ENCODE data around the gene WRNIP1.
A peak's percentile ranks its signal among the peaks of the same experiment; 100 is the strongest.

Gene WRNIP1

DNA sequence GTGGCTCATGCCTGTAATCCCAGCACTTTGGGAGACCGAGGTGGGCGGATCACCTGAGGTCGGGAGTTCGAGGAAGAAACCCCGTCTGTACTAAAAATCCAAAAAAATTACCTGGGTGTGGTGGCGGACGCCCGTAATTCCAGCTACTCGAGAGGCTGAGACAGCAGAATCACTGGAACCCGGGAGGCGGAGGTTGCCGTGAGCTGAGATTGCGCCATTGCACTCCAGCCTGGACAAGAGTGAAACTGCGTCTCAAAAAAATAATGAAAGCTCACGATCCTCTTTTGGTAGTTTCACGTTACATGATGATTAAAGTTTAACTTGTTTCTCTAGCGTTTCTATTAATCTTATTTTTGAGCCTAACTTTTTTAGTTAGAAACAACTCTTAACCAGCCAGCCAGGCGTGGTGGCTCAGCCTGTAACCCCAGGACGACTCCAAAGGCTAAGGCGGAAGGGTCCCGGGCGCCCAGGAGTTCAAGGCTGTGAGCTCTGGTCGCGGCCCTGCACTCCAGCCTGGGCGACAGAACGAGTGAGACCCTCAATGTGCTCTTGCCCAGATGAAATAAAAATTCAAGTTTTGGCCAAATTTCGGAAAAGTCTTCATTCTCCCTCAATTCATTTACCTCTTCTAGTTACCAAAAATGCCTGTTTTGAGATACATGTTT, 1.2 kb upstream of the WRNIP1 start:
- DNase-seq: no peak

- DNase-seq: peak; percentile 34
Observed at GRCh38 chr6:2764610-2765165, 505 bp upstream of the WRNIP1 start.

- DNase-seq: no peak
Observed at GRCh38 chr6:2765896-2766766, 938 bp downstream of the WRNIP1 start.

DNA sequence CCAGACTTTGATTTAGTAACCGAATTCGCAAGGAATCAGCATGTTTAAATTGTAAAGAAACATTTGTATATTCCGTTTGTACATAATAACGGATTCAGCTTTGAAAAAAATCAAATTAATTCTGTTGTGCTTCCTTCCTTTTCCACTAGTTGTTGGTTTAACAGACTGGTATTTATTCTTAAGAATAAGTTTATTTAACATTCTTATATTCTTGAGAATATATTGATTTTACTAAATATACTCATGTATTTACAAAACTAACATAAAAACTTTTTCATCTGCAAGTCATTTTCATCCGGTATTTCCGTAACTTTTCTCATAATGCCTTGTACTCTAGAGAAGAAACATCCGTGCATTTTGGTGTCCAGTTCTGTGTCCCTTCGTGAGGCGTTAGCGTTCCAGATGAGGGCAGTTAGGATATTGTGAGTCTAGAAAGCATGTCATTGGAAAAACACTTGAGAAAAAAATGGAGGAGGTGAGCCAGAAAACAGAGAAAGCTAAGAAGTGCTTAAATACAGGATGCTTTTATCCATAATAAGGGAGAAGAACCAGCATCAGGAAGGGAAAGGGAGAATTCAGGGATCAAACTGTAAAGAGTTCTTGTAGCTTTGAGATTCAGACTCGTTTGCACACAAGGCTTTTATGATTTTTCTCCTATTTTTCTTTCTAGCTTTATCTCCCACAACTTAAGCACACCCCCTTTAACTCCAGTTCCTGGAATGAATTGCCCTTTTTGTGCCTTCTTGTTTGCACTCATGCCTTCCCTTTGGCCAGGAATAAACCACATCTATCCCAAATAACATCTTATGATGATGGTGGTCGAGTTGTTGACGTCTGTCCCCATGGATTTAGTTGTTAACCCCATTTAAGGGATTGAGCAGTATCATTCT, 1.8 kb downstream of the WRNIP1 start:
- no peak for DNase-seq

DNA sequence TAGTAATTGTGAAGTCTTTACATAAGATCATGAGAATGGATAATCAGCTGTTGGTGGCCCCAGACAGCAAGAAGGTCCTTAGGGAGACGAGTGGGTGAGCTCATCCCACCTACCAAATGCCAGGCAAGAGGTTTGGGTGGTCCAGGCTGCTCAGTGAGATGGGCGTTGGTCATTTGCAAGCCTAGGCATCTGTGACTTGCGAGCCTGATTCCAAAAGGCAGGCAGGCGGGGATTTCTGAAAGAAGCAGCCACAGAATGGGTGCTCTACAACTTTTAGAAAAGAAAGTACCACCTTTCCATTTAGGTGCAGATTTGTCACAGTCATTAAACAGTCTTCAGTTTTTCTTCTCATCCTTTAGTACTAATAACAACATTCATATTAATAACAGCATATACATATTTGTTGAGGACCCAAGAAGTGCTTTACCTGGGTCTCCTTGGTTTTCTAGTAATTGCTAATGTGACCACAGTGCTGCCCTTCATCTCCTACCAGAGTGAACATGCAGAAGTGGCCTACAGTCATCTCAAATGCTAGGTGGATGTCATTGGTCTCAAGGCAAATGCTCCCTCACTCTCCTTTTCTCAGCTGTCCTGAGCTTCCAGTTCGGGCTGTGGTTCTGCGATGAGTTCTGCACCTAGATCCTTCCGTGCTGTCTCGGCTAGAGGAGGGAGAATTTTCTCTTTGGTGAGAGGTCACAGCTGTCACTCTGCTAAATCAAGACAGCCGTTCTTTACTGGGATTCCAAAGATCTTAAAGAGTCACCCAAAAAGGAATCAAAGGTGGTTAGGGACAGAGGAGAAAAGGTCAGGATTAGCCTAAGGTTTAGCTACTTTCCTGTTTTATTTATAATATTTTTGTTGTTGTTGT, 2.7 kb downstream of the WRNIP1 start:
- no peak for DNase-seq

DNA sequence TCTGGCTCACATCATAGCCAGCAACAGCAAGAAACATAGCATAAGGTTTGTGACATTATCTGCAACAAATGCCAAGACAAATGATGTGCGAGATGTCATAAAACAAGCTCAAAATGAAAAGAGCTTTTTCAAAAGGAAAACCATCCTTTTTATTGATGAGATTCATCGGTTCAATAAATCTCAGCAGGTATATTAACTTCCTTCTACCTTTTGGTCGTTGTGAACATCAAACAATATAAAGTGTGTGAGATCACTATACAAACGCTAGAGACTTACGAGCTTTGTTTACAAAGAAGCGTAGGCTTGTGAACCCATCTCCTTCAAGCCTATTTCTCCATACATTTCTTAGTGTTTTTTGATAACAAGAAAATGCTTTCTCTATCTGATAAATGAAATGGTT, 3.5 kb downstream of the WRNIP1 start:
- DNase-seq: no peak

DNA sequence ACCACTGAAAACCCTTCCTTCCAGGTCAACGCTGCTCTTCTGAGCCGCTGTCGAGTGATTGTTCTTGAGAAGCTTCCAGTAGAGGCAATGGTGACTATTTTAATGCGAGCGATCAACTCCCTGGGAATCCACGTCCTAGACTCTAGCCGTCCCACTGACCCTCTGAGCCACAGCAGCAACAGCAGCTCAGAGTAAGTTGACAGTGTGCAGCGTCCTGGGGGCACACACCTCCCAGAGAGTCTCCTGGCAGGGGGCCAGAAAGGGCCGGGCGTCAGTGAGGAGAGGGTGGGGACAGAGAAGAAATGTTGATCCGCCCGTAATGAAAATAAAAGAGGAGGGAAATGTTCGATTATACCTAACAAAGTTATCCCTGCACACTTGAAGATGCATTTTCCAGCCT, 5.0 kb downstream of the WRNIP1 start:
- no peak for DNase-seq

DNA sequence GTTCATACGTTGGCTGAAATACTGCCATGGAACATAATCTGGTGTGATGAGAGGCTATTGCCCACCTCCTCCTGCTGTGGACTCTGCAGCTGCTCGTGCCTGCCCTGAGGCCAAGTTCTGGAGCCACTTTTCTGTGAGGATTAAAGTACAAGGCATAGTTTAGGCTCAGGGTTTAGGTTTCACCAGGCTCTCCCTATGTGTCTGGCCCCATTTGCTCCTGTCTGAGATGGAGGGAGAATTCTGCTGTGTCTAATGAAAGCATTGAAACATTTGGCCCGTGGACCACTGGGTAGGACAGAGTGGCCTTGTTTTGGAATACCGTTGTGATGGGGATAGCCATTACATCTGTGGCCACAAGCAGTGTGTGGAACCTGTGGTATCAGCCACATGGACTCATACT, 5.9 kb downstream of the WRNIP1 start:
- no peak for DNase-seq

- no peak for DNase-seq
Observed at GRCh38 chr6:2772840-2773239, 7.6 kb downstream of the WRNIP1 start.

DNA sequence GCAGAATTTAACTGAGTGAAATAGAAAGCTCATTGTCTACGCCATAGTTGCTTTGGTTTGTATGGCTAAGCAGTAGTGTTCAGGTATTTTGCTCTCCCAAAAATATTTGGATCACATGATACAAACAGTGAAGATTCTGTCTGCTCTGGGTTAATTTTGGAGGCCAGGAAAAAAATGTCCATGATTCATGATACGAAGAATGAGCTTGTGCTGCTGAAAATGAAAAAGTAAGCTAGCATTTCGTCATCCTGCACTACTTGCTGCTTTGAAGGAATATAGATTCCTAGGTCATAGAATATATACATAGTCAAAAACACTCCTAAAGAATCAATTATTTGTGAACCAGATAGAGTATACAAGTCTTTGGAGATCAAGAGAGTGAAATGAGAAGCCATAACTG, 8.3 kb downstream of the WRNIP1 start:
- no peak for DNase-seq

- no peak for DNase-seq
Observed at GRCh38 chr6:2775003-2775402, 9.8 kb downstream of the WRNIP1 start.

- no peak for DNase-seq
Observed at GRCh38 chr6:2777249-2777648, 12.1 kb downstream of the WRNIP1 start.

GRCh38 chr6:2780102-2780737, 15.0 kb downstream of the WRNIP1 start:
- DNase-seq: no peak

DNA sequence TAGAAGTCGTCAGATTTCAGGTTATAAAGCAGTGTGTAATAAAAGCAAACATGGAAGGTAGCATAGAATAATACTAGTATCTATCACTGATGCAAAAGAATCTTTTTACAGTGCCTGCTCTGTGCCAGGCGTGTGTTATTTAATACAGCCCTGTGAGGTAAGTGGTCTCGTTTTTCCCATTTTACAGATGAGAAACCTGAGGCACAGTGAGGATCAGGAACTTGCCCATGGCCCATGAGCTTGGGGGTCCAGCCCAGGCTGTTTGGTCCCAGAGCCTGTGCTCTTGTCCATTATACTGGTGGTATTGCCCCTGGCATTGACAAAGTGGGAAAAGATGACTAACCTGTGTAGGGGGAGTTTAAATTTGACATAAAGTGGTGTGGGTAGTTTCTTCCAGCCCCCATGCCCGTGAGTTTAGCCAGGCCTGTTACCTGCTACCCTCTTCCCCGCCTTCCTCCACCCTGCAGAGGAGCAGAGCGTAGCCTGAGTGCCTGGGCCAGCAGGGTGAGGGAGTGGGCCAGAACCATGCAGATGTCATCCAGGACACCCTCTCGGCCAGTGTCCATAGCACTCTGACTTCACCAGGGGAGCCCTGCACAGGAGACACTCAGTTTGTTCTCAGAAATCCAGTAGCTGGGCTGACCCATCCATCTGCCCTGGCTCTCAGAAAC, 16.6 kb downstream of the WRNIP1 start:
- DNase-seq: no peak

DNA sequence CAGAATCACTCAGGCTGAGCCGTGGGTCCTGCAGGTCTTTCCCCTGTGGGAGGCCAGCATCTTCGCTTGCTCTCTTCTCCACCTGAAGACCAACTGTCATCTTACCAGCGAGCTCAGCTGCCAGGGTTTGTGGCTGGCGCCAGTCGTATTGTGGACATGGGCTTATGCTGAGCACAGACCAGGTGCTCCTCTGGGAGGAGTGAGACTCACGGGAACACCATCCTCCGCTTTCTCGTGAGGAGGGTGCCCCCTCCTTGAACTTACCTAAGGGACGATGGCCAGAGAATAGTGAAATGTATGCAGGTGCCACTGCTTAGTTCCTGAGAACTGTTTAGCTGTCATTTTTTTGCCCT, 17.1 kb downstream of the WRNIP1 start:
- no peak for DNase-seq

- no peak for DNase-seq
Observed at GRCh38 chr6:2782825-2783187, 17.6 kb downstream of the WRNIP1 start.

DNA sequence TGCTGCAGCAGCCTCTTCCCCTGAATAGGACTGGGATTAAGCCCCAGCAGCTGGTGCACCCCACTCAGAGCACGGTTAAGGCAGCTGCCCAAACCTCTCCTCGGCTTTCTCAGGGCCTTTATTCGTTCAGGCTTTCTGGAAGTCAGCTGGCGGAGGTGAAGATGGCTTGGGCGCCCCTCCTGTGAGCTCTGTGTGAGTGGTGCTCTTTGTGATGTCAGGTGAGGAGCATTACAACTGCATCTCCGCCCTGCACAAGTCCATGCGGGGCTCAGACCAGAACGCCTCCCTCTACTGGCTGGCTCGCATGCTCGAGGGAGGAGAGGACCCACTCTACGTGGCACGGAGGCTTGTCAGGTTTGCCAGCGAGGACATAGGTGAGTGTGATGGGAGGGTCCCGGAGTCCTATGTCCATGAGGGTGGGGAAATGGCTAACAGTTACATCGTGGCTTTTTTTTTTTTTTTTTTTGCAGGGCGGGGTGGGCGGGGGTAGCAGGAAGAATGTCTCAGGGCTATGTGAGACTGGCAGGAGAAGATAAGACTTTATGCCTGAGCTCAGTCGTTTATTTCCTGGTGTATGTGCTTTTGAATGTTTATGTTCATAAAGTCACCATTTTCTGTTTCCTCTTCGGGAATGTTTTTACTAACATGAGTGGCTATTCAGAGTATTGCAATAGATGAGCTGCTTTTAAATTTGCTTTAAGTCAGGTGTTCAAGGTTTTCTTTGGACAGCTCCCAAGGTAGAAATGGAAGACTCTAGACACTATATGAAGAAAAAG, 18.2 kb downstream of the WRNIP1 start:
- DNase-seq: no peak

DNA sequence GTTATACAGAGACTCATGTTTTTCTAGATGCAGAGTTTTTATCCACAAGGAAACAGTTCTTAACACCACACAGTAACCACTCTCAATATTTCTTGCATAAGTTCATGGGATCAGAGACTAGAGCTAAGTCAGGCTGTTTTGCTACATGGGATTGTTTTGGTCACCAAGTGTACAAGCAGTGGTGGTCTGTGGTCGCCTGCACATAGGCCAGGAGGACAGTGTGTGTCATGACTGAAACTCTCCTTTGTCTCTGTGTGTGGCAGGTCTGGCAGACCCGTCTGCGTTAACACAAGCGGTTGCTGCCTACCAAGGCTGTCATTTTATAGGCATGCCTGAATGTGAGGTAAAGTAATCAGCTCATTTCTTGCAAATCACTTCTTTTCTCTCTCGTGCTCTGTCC, 18.9 kb downstream of the WRNIP1 start:
- no peak for DNase-seq

- no peak for DNase-seq
Observed at GRCh38 chr6:2784930-2785329, 19.7 kb downstream of the WRNIP1 start.

DNA sequence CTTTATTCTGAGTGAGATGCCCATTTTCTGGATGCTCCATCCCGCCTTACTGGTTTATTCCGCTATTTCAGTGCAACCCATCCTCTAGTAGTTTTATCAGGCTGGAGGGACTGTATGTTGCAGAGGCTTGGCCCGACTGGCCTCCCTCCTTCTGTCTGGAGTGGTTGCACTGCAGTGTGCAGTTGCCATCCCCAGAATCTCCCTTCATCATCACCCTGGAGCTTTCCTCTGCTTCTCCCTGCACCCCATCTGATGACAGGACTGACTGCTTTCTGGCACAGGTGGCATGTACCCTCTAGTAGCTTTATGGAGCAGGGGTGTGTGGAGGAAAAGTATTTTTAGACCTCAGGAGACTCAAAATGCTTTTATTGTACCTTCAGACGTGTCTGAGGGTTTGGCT, 21.1 kb downstream of the WRNIP1 start:
- DNase-seq: no peak

Measured in NCI-H510A (cell line).